ENCODE results near the gene TRIP12.

Gene TRIP12

GRCh38 chr2:229899604-229900003 lies 22.2 kb downstream of the TRIP12 start:
- H3K4me1 ChIP-seq (ENCODE audit: control insufficient read depth, insufficient read depth, low read length), result peaks cover 2% of the 10 kb centered on the region; the same call in 1 of the 2 replicates
- TF ChIP-seq ZNF600 (tag by site-specific recombination; IDR thresholded peaks at IDR 0.05), result no peak
- TF ChIP-seq BCL11B (tag by site-specific recombination; IDR thresholded peaks at IDR 0.05; ENCODE audit: low read depth), result no peak
- no peak for TF ChIP-seq ZNF423 (tag by site-specific recombination; IDR thresholded peaks at IDR 0.05)
- no peak for TF ChIP-seq YY2 (tag by site-specific recombination; IDR thresholded peaks at IDR 0.05)
- no peak for TF ChIP-seq ZNF76 (tag by site-specific recombination; IDR thresholded peaks at IDR 0.05; ENCODE audit: borderline replicate concordance, low read depth)
- no peak for TF ChIP-seq ZNF529 (tag by site-specific recombination; IDR thresholded peaks at IDR 0.05; ENCODE audit: insufficient replicate concordance)
- TF ChIP-seq ZNF19 (tag by site-specific recombination; IDR thresholded peaks at IDR 0.05; ENCODE audit: low read depth), result no peak
- no peak for TF ChIP-seq ZBTB48 (tag by site-specific recombination; IDR thresholded peaks at IDR 0.05)
- TF ChIP-seq ZNF280D (tag by site-specific recombination; IDR thresholded peaks at IDR 0.05), result no peak
- no peak for TF ChIP-seq PBX3 (CRISPR knock-in tag; IDR thresholded peaks at IDR 0.05)
- no peak for TF ChIP-seq PRDM2 (tag by site-specific recombination; IDR thresholded peaks at IDR 0.05; ENCODE audit: borderline replicate concordance)
- no peak for TF ChIP-seq SCRT1 (tag by site-specific recombination; IDR thresholded peaks at IDR 0.05; ENCODE audit: borderline replicate concordance)
- H3K27ac ChIP-seq (ENCODE audit: extremely low read depth, low read depth, low read length), result no peak overlapping the region
- no peak overlapping the region for H3K4me3 ChIP-seq (ENCODE audit: low read depth, low read length)
- CTCF ChIA-PET, result no interaction called here
- H3K9me3 ChIP-seq (ENCODE audit: control insufficient read depth, insufficient read depth, low read depth, low read length), result no peaks in the 10 kb centered on the region
- POLR2A ChIA-PET, result no interaction called here
- peaks cover 4 to 8% of the 10 kb centered on the region in 2 experiments; a peak in 2 of 3 replicates for H3K36me3 ChIP-seq (ENCODE audit: control insufficient read depth in 2 of 2, insufficient read depth in 1 of 2, low read length in 2 of 2)

GRCh38 chr2:229896857-229897256 lies 25.0 kb downstream of the TRIP12 start:
- ChIA-PET CTCF (interaction anchor here (0.6 to 0.7 kb wide), 2 partner anchors 96 to 627 kb away, joined by 3 read pairs; no protein-coding TSS in a partner anchor), POLR2A (no interaction called here)
- no peak overlapping the region for H3K27ac ChIP-seq (ENCODE audit: extremely low read depth, low read depth, low read length)
- no peaks in the 10 kb centered on the region; the same call in 1 of the 2 replicates for H3K4me1 ChIP-seq (ENCODE audit: control insufficient read depth, insufficient read depth, low read length)
- H3K36me3 ChIP-seq (ENCODE audit: control insufficient read depth in 2 of 2, insufficient read depth in 1 of 2, low read length in 2 of 2), result peaks cover 0 to 2% of the 10 kb centered on the region in 2 experiments; a peak in 2 of 3 replicates
- H3K9me3 ChIP-seq (ENCODE audit: control insufficient read depth, insufficient read depth, low read depth, low read length), result no peaks in the 10 kb centered on the region
- no peak overlapping the region for H3K4me3 ChIP-seq (ENCODE audit: low read depth, low read length)
- no peak for TF ChIP-seq ZNF121 (tag by site-specific recombination; IDR thresholded peaks at IDR 0.05)
- no peak for TF ChIP-seq TCF7L2 (IDR thresholded peaks at IDR 0.05; ENCODE audit: borderline replicate concordance, low read depth, low read length)
- no peak for TF ChIP-seq ZNF274 (IDR thresholded peaks at IDR 0.05; ENCODE audit: low read length)
- TF ChIP-seq ZNF274 (tag by site-specific recombination; IDR thresholded peaks at IDR 0.05; ENCODE audit: borderline replicate concordance), result no peak
- TF ChIP-seq ZFP41 (tag by site-specific recombination; IDR thresholded peaks at IDR 0.05; ENCODE audit: borderline replicate concordance), result no peak
- no peak for TF ChIP-seq PBX3 (CRISPR knock-in tag; IDR thresholded peaks at IDR 0.05)
- no peak for TF ChIP-seq KLF17 (tag by site-specific recombination; IDR thresholded peaks at IDR 0.05)
- no peak for TF ChIP-seq SCRT1 (tag by site-specific recombination; IDR thresholded peaks at IDR 0.05; ENCODE audit: borderline replicate concordance)
- TF ChIP-seq ZNF362 (tag by site-specific recombination; IDR thresholded peaks at IDR 0.05), result no peak
- TF ChIP-seq ZNF580 (tag by site-specific recombination; IDR thresholded peaks at IDR 0.05), result no peak
